Neural cell (in vitro differentiated cells): ENCODE measurements around the gene FURIN.

Experiments used
- CTCF ChIP-seq: fragments of 450-650 bp; IDR thresholded peaks from 2 replicates; pipeline ENCODE4 v1.5.1; 2014; ENCODE audit warnings: antibody characterized with exemption, mild to moderate bottlenecking, moderate library complexity; ENCODE audit not compliant: poor library complexity, severe bottlenecking
- EP300 ChIP-seq: fragments of 450-650 bp; conservative IDR thresholded peaks from 2 replicates; pipeline ENCODE4 v1.6.1; 2014; ENCODE audit warnings: antibody characterized with exemption, mild to moderate bottlenecking, moderate library complexity; ENCODE audit not compliant: poor library complexity, severe bottlenecking
- EZH2 ChIP-seq: fragments of 200-600, 300-800 bp; shearing (Covaris generic), sonication (generic); IDR thresholded peaks from 2 replicates; pipeline ENCODE4 v1.6.1; 2014; ENCODE audit warnings: antibody characterized with exemption, low read length, borderline replicate concordance, mild to moderate bottlenecking; ENCODE audit not compliant: insufficient read depth, poor library complexity, severe bottlenecking
- MXI1 ChIP-seq: fragments of 450-650 bp; conservative IDR thresholded peaks from 2 replicates; pipeline ENCODE4 v1.6.1; 2014; ENCODE audit warnings: antibody characterized with exemption, mild to moderate bottlenecking; ENCODE audit not compliant: poor library complexity, severe bottlenecking
- POLR2AphosphoS5 ChIP-seq: IDR thresholded peaks from 2 replicates; pipeline ENCODE4 v1.6.1; 2012
- RAD21 ChIP-seq: fragments of 450-650 bp; conservative IDR thresholded peaks from 2 replicates; pipeline ENCODE4 v1.6.1; 2014; ENCODE audit warnings: antibody characterized with exemption, mild to moderate bottlenecking, moderate library complexity
- REST ChIP-seq: IDR thresholded peaks from 2 replicates; pipeline ENCODE4 v1.6.1; 2012; ENCODE audit warnings: borderline replicate concordance
- SMC3 ChIP-seq: fragments of 450-650 bp; conservative IDR thresholded peaks from 2 replicates; pipeline ENCODE4 v1.6.1; 2014; ENCODE audit warnings: antibody characterized with exemption, mild to moderate bottlenecking, moderate library complexity; ENCODE audit not compliant: poor library complexity
- TAF1 ChIP-seq: IDR thresholded peaks from 2 replicates; pipeline ENCODE4 v1.6.1; 2012; ENCODE audit warnings: low read depth

GRCh38 chr15:90871716-90872485, 3.5 kb downstream of the FURIN start:
- TF ChIP-seq POLR2AphosphoS5 (no peak), CTCF (no peak), REST (no peak), EZH2 (no peak), MXI1 (no peak), SMC3 (no peak), RAD21 (no peak), EP300 (no peak), TAF1 (no peak)
